OCI-LY7 (cell line): ENCODE measurements around the gene KYNU. TPM values are rescaled to one million over a fixed set of nuclear protein-coding genes. Genes with fewer than 3 reads are reported as not detected.

Source experiments
- BruUV-seq: library from RNA; stranded (reverse); fragments of 400-500 nt; replicated peaks from 2 replicates; lab custom pipeline; 2021; lab: Mats Ljungman, UMichigan
- CTCF ChIA-PET: fragments of 300-600 bp; sonication (Branson Sonifier 250); formaldehyde crosslinking; loops from one replicate; lab custom pipeline; 2022; ENCODE audit warnings: antibody characterized with exemption; ENCODE audit not compliant: unreplicated experiment; lab: Charles Lee
- POLR2A ChIA-PET: fragments of 300-600 bp; sonication (Branson Sonifier 250); formaldehyde crosslinking; loops from one replicate; lab custom pipeline; 2022; ENCODE audit warnings: antibody characterized with exemption; lab: Charles Lee
- DNase-seq: peaks from one replicate; pipeline ENCODE4 v3.0.0-alpha.2; 2015; ENCODE audit warnings: low spot score
- H2AFZ ChIP-seq: fragments of 200-600 bp; sonication (generic), shearing (Covaris generic); 2 replicates; pipeline ENCODE4 v1.6.1; 2014; ENCODE audit warnings: mild to moderate bottlenecking, antibody characterized with exemption, low read length, moderate library complexity
- H3K27ac ChIP-seq: fragments of 200-600 bp; sonication (generic); 2 replicates; pipeline ENCODE4 v1.5.1; 2014; ENCODE audit warnings: mixed run types, low read depth, mild to moderate bottlenecking, moderate library complexity, low read length, inconsistent platforms; ENCODE audit not compliant: poor library complexity, severe bottlenecking
- H3K36me3 ChIP-seq: fragments of 200-600 bp; sonication (generic); 2 replicates; pipeline ENCODE4 v1.6.1; 2014; ENCODE audit warnings: mild to moderate bottlenecking, antibody characterized with exemption, low read length, moderate library complexity, mixed read lengths; ENCODE audit not compliant: insufficient read depth
- H3K4me1 ChIP-seq: fragments of 200-600 bp; sonication (generic); 2 replicates; pipeline ENCODE4 v1.5.1; 2014; ENCODE audit warnings: mild to moderate bottlenecking, low read length; ENCODE audit not compliant: insufficient read depth, poor library complexity, severe bottlenecking
- H3K4me2 ChIP-seq: fragments of 200-600 bp; sonication (generic); 2 replicates; pipeline ENCODE4 v1.6.1; 2014; ENCODE audit warnings: mild to moderate bottlenecking, low read length
- H3K4me3 ChIP-seq: fragments of 200-600 bp; sonication (generic); 2 replicates; pipeline ENCODE4 v1.5.1; 2014; ENCODE audit warnings: mild to moderate bottlenecking, low read depth, low read length; ENCODE audit not compliant: poor library complexity, severe bottlenecking
- H3K79me2 ChIP-seq: fragments of 200-600 bp; sonication (generic); 2 replicates; pipeline ENCODE4 v1.6.1; 2016; ENCODE audit warnings: low read depth, mild to moderate bottlenecking, low read length, moderate library complexity, mixed read lengths; ENCODE audit not compliant: insufficient read depth
- H3K9me2 ChIP-seq: fragments of 200-600 bp; sonication (generic); 2 replicates; pipeline ENCODE4 v1.6.1; 2016; ENCODE audit warnings: mild to moderate bottlenecking, low read length, mixed read lengths; ENCODE audit not compliant: insufficient read depth
- H3K9me3 ChIP-seq: fragments of 200-600 bp; sonication (generic); 2 replicates; pipeline ENCODE4 v1.6.1; 2014; ENCODE audit warnings: mild to moderate bottlenecking, mixed run types, low read length, mixed read lengths
- H4K20me1 ChIP-seq: fragments of 200-600 bp; sonication (generic); 2 replicates; pipeline ENCODE4 v1.6.1; 2014; ENCODE audit warnings: mild to moderate bottlenecking, antibody characterized with exemption, low read length, moderate library complexity, mixed read lengths; ENCODE audit not compliant: insufficient read depth
- EZH2phosphoT487 ChIP-seq: fragments of 200-600 bp; sonication (generic); IDR thresholded peaks from 2 replicates; pipeline ENCODE4 v1.6.1; 2018; ENCODE audit warnings: low read depth, borderline replicate concordance, mild to moderate bottlenecking, mixed run types, antibody characterized with exemption, low read length, moderate library complexity, mixed read lengths
- intact Hi-C: fragments of 100-400 bp; cut with micrococcal nuclease; formaldehyde crosslinking; loops from one replicate; pipeline ENCODE4 v1.10.0; 2022; ENCODE audit not compliant: unreplicated experiment
- total RNA-seq, 2 experiments: library from RNA; depleted of rRNA in 1 of 2; stranded (reverse); fragments of >200 nt in 1 of 2; shearing (Covaris generic) in 1 of 2; gene quantifications; 2 replicates each; pipeline ENCODE4 v1.2.3, GENCODE V29; 2014 to 2022
- TF ChIP-seq, protein P1 (sequence below): fragments of 200-600 bp; sonication (generic); conservative IDR thresholded peaks from 2 replicates; pipeline ENCODE4 v1.5.1; 2014; ENCODE audit warnings: mild to moderate bottlenecking, antibody characterized with exemption, low read length, moderate library complexity, mixed read lengths

The KYNU gene
- total RNA-seq, 2 experiments from 2014 or later, result 0.27 TPM; not detected in 1

DNA sequence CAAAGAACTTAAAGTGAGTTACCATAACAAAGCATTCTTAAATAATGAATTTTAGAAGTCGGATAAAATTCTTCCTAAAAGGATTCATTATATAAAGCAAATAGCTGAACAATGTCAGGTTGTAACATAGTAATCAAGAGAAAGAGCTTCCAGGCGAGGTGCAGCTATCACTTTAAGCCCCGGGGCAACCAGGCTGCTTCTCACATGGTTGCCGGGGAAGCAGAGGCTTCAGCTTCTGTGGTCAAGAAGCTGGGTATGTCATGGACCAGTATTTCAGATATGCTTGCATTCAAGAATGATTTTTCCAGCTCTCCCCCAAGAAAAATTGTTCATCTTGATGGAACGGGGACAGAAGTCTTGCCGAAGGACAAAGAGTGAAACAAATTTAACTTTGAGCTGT lies 23.6 kb upstream of the KYNU start:
- Histone ChIP-seq H2AFZ (no peak overlapping the region), H3K79me2 (no peaks in the 10 kb centered on the region), H3K36me3 (no peaks in the 10 kb centered on the region), H3K9me2 (no peaks in the 10 kb centered on the region), H4K20me1 (no peaks in the 10 kb centered on the region), H3K4me3 (no peak overlapping the region), H3K4me2 (no peak overlapping the region), H3K9me3 (no peaks in the 10 kb centered on the region), H3K4me1 (no peaks in the 10 kb centered on the region), H3K27ac (no peak overlapping the region)
- no TSS peak for BruUV-seq
- ChIA-PET POLR2A (interaction anchor here (1.2 to 1.8 kb wide), 3 partner anchors 12 to 15 kb away, joined by 3 to 15 read pairs (median 5); no protein-coding TSS in a partner anchor), CTCF (no interaction called here)
- DNase-seq, result no peak
- intact Hi-C loops, result no loop called here
- TF ChIP-seq EZH2phosphoT487, result no peak
- TF ChIP-seq, protein P1, sequence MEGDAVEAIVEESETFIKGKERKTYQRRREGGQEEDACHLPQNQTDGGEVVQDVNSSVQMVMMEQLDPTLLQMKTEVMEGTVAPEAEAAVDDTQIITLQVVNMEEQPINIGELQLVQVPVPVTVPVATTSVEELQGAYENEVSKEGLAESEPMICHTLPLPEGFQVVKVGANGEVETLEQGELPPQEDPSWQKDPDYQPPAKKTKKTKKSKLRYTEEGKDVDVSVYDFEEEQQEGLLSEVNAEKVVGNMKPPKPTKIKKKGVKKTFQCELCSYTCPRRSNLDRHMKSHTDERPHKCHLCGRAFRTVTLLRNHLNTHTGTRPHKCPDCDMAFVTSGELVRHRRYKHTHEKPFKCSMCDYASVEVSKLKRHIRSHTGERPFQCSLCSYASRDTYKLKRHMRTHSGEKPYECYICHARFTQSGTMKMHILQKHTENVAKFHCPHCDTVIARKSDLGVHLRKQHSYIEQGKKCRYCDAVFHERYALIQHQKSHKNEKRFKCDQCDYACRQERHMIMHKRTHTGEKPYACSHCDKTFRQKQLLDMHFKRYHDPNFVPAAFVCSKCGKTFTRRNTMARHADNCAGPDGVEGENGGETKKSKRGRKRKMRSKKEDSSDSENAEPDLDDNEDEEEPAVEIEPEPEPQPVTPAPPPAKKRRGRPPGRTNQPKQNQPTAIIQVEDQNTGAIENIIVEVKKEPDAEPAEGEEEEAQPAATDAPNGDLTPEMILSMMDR, result no peak

DNA sequence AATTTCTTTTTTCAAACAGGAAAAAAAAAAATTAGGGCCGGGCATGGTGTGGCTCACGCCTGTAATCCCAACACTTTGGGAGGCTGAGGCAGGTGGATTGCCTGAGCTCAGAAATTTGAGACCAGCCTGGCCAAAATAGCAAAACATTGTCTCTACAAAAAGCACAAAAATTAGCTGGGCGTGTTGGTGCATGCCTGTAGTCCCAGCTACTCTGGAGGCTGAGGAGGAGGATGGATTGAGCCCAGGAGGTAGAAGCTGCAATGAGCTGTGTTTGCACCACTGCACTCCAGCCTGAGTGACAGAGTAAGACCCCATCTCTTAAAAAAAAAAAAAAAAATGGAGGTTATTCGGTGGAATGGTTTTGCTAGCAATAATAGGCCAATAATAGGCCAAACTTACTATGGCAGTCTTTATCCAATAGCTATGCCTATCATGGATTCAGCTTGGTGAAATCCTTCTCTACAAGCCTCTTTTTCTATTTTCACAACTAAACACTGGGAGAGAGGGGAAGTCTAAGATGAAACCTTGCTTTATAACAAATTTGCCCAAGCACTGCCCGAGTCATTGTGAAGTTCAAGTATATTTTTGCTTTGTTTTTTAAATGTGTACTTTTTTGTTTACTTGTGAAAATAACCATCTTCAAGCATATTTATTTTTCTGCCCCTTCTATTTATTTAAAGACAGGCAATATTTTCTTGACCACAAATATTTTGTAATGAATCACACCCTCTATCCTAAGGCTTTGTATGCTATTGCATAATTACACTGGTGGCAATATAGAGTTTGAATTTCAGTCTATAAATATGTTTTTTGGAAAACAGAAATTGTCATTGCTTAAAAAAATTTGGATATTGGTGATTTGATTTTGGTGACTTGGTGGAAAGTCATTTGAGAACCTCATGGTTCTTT lies 20.0 kb upstream of the KYNU start:
- H3K9me3 ChIP-seq, result no peaks in the 10 kb centered on the region
- H3K4me1 ChIP-seq, result no peaks in the 10 kb centered on the region
- H4K20me1 ChIP-seq, result no peaks in the 10 kb centered on the region
- no peak overlapping the region for H2AFZ ChIP-seq
- ChIA-PET POLR2A (interaction anchor here (0.7 kb wide), 2 partner anchors 9 to 39 kb away, joined by 3 read pairs; no protein-coding TSS in a partner anchor), CTCF (interaction anchor here (0.6 kb wide), 1 partner anchor 50 kb away, joined by 3 read pairs; no protein-coding TSS in a partner anchor)
- TF ChIP-seq, protein P1, result no peak
- no peak for TF ChIP-seq EZH2phosphoT487
- intact Hi-C loops, result no loop called here
- no peak overlapping the region for H3K4me2 ChIP-seq
- H3K4me3 ChIP-seq, result no peak overlapping the region
- BruUV-seq, result no TSS peak
- H3K36me3 ChIP-seq, result no peaks in the 10 kb centered on the region
- H3K27ac ChIP-seq, result no peak overlapping the region
- no peaks in the 10 kb centered on the region for H3K79me2 ChIP-seq
- no peaks in the 10 kb centered on the region for H3K9me2 ChIP-seq
- DNase-seq, result no peak

DNA sequence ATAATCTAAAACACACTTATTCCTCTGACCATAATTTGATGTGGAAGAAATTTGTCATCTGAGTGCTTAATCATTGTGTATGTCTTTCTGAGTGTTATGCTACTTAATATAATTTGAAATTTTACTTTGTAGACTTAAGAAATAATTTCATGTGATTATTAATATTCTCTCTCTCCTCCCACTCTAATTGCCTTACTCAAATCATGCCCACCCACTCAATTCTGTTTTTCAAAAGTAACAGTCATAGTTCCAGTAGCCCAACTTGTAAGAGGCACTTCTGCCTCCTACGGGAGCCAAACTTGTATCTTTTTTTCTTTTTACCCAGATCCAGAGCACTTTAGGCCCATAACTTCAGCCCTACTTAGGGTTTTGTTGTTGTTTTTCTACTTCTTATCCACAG lies 18.5 kb upstream of the KYNU start:
- Histone ChIP-seq H3K4me2 (no peak overlapping the region), H3K9me2 (no peaks in the 10 kb centered on the region), H4K20me1 (no peaks in the 10 kb centered on the region), H2AFZ (no peak overlapping the region), H3K4me3 (no peak overlapping the region), H3K79me2 (no peaks in the 10 kb centered on the region), H3K27ac (no peak overlapping the region), H3K36me3 (no peaks in the 10 kb centered on the region), H3K9me3 (no peaks in the 10 kb centered on the region), H3K4me1 (no peaks in the 10 kb centered on the region)
- BruUV-seq, result no TSS peak
- CTCF ChIA-PET, result no interaction called here
- POLR2A ChIA-PET, result interaction anchor here (0.8 kb wide), 1 partner anchor 20 kb away, joined by 3 read pairs; no protein-coding TSS in a partner anchor
- DNase-seq, result no peak
- TF ChIP-seq EZH2phosphoT487, result no peak
- TF ChIP-seq, protein P1, result no peak
- intact Hi-C loops, result no loop called here
